HG02642 (cell line): ENCODE results near the gene CUL1.
A peak's percentile ranks its signal among the peaks of the same experiment; 100 is the strongest.

Source experiments
- ATAC-seq: cut with Tn5 transposase; IDR thresholded peaks from one replicate; pipeline ENCODE4 v1.9.1; 2021; ENCODE audit warnings: mild to moderate bottlenecking; ENCODE audit not compliant: unreplicated experiment, poor library complexity

Gene CUL1

DNA sequence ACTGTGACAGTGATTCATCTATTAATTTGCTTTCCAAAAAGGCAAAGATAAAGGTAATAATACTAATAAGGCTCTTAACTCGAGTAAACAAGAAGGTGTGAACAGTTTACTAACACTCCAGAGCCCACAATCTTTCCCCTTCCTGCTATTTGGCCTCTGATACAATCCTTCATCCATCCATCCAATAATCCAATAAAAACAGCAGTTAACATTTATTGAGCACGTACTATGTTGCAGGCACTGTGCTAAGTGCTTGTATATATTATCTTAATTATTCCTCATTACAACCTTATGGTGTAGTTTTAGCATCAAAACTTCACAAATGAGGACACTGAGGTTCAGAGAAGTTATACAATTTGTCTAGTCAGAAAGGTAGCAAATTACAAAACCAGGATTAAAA, 135.9 kb downstream of the CUL1 start:
- no peak for ATAC-seq

GRCh38 chr7:148835854-148836253, 137.2 kb downstream of the CUL1 start:
- ATAC-seq, result no peak

- peak; percentile 55 for ATAC-seq
Observed at GRCh38 chr7:148838905-148839304, 140.2 kb downstream of the CUL1 start.

DNA sequence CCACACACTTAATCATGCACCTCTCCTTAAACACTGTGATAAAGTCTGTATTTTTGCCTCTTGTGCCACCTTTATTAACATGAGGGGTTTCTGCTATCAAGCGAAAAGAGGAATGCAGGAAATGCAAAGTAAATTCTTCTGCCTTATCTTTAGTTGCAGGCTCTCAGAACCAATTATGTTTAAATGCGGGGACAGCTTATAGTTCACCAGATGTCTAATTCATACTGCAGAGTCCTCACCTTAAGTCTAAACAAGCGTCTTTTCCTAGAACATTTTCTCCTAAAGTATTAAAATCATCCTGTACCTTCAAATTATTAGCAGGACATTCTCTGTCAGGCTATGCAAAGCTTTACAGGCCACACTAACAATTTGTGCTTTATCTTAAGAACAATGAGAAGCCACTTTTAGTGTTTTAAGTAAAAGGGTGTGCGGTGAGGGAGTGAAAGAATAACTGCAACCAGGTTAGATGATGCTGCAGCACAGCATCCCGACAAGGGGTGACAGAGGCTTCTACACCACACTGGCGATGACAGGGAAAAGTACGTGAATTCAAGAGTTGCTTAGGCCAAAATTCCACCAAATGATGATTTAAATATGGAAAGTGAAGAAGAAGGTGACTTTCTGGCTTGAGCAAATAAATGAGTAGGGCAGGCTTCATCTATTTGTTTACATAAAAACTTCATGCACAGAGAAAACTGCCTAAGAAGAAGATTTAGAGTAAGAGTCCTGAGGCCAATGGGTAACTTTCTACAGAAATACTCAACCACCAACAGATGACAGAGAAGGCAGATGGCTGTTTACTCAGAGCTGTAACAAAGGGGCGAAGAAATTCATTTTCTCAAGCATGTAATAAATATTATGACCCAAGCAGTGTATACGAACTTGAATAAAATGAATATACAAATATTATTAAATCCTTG, 149.4 kb downstream of the CUL1 start:
- no peak for ATAC-seq

- no peak for ATAC-seq
Observed at GRCh38 chr7:148849393-148850098, 150.8 kb downstream of the CUL1 start.

DNA sequence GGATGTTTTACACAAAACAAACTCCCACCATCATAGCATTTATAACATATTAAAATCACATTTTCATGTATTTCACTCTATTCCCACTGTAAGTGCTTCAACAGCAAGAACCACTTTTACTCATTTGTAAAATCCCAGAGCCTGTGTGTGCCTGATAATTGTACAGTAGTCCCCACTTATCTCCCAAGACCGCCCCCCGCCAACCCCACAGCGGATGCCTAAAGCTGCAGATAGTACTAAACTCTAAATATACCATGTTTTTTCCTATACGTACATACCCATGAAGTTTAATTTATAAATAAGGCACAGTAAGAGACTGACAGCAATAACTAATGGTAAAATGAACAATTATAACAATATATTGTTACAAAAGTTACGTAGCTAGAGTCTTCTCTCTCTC, 151.9 kb downstream of the CUL1 start:
- no peak for ATAC-seq
